HPDE6-E6E7 (cell line): ENCODE measurements around the gene PHKG2.
A peak's percentile ranks its signal among the peaks of the same experiment; 100 is the strongest.

Source experiments
- DNase-seq: peaks from one replicate; pipeline ENCODE4 v3.0.0; 2011; ENCODE audit warnings: missing footprints; ENCODE audit errors: extremely low spot score

Gene PHKG2

DNA sequence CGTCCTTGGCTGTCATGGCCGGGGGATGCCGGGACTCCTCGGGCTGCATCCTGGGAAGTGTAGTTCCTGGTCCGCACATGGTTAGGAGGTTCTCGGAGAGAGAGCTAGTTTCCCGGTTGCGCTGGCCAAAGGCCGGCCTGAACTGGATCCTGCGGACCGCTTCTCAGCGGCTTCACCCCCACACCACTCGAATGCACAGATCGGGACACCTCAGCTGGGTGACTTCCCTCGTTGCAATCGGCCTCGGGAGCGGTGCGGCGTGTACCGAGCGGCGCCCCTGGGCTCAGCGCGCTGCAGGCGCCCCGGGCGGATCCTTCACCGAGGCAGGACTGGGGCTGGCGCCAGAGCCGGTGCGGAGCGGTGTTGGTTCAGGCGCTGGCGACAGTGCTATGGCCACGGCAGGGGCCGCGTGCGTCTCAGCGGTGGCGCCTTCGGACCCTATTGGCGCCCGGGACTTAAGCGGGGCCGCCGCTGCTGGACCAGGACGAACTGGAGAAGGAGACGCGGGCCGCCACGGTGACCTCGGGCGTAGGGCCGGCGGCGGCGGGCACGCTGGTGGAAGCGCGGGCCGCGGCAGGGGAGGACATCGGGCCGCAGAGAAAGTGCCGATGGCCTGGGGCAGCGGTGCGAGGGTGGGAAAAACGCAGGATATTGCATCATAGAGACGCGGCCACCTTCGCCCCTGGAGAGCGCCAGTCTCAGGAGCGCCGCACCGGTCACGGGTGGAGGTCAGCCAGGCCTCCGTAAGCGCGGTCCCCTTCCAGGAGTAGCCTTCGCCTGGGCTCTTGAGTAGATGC is 27.4 kb downstream of the PHKG2 start:
- peak; percentile 91 for DNase-seq

DNA sequence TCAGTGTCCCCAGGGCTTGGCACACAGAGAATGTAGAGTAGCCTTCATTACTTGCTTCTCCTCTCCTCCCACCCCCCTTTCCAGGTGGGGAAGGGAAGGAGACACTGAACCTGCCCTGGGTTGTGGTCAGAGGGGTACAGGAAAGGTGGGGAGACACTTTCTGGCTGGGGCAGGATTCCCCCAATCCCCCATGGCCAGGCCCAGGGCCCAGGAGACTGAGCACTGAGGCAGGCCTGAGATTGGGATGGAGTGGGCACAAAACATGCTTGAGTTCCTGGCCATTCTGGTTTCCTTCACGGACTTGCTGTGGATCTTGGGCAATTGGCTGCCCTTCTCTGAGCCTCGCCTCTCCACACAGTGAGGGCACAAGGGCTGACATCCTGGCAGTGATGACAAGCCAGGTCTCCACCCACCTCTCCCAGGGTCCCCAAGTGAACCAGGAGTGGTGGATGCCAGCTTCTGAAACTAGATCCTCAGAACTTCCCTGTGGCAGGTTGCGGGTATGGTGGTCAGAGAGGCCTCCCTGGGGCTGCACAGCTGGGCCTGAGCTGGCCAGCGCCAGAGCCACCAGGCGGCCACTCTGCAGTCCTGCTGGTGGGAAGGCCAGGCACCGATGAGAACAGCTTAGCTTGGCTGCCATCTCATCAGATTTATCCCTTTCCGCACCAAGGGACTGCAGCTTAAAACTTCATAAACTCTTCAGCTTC is 29.5 kb downstream of the PHKG2 start:
- DNase-seq = no peak

DNA sequence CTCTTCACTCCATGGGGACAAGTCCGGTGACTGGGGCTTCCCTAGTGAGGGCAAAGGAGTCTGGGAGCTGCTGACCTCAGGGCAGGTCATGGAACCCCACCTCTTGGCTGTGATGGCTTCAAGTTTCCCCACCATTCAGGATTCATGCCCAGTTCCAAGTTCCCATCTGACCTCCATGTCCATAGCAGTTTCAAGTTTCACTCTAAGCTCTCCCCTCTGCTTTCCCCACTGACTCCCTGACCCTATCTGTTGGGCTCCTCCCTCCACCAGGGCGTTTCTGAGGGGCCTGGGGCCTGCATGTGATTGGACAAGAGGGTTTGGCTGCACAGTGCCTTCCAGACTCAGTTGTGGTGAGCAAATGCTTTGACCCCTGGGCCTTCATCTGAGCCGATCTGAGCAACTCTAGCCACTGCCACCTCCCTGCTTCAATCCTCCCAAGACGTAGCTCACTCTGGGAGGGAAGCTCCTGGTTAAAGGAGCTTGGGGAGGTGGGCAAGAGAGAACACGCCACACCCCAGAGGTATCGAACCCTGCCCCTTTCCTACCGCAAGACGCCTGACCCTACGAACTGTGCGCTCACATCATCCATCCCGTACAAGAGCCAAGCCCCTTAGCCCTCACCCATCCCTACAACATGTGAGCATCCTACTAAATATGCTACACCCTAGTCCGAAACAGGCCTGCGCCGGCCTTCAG is 30.5 kb downstream of the PHKG2 start:
- DNase-seq = no peak

DNA sequence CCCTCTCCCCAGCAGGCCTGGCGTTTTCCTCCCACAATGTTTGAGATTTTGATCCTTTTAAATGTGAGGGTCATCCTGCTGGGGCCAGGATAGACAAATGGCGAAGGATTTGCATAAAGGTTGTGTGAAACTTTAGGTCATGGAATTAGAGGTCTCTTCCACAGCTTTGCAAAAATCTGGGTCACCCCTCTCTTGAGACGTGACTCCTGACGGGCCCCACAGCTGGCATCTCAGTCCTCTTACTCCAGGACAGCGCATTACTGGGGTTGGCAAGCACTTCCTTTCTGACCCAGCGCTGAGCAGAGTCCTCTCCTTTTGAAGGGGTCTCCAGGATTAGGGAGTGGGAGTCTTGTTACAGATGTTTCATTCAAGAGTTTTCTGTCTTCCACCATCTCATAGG is 31.4 kb downstream of the PHKG2 start:
- DNase-seq = no peak

DNA sequence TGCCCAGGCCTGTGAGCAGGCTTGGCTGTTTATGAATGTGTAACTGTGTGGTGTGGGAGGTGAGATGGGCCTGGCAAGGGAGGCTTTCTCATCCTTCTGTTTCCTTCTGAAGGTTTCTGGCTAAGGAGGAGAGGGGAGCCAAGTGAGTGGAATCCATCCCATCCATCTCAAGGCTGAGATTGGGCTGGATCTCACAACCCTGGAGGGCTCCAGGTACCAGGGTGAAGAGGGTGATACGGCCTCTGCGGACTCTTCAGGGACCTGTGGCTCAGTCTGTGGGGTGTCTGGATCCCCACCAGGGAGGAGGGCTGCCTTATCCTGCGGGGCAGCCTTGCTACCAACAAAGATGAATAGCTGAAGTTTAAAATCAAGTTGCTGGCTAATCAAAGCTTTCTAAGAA is 31.8 kb downstream of the PHKG2 start:
- no peak for DNase-seq

DNA sequence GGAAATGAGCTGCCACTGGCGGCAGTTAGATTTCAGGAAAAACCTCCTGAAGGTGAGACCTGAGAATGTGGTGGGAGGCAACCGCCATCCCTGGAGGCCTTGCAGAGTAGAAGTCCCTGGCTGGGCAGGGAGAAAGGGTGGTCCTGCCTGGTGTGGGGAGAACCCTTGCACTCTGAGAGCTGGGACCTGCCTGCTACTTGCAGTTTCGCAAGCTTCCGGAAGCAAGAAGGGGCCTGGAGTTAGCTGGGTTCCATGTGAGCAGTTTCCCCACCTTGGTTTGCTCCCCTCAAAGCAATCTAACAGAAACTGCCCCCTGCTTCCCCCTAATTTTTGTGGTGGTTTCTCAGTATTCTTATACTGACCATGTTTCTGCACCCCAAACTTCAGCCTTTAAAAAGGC is 32.3 kb downstream of the PHKG2 start:
- DNase-seq = no peak

DNA sequence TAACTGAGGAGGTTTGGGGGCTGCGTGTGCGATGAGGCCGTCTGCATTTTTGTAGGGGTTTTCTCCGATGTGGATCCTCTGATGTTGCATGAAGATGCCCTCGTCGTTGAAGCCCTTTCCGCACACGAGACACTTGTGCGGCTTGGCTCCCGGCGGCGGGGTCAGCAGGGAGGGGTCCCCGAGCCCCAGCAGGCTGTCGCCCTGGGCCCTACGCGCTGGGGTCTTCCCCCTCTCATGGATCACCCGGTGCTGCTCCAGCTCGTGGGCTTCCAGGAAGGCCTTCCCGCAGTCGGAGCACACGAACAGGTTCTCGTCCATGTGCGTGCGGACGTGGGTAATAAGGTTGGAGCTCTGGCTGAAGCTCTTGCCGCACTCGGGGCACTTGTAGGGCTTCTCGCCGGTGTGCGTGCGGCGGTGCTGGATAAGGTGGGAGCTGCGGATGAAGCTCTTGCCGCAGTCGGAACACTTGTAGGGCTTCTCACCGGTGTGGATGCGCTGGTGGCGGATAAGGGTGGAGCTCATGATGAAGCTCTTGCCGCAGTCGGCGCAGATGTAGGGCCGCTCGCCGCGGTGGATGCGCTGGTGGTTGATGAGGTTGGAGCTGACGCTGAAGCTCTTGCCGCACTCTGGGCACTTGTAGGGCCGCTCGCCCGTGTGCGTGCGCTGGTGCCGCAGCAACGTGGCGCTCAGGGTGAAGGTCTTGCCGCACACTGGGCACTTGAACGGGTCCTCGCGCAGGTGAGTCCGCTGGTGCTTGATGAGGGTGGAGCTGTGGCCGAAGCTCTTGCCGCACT is 34.5 kb downstream of the PHKG2 start:
- no peak for DNase-seq

DNA sequence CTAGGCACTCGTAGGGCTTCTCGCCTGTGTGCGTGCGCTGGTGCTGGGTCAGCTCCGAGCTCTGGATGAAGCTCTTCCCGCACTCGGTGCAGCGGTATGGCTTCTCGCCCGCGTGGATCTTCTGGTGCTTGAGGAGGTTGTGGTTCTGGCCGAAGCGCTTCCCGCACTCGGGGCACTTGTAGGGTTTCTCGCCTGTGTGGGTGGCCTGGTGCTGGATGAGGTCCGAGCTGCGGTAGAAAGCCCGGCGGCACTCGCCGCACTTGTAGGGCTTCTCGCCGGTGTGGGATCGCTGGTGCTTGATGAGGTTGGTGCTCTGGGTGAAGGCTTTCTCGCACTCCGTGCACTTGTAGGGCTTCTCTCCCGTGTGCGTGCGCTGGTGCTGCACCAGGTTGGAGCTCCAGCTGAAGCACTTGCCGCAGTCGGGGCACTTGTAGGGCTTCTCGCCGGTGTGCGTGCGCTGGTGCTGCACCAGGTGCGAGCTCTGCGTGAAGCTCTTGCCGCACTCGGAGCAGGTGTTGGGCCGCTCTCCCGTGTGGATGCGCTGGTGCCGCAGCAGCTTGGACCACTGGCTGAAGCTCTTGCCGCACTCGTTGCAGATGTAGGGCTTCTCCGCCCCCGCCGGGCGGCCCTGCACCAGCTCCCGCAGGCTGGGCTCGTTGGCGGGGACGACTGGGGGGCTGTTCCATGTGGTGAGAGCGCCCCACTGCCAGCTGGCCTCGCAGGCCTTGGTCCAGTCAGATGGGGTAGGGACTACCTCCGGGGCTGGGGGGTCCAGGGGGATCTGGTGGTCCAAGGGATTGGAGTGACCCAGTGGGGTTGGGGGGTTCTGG is 35.3 kb downstream of the PHKG2 start:
- DNase-seq = no peak

DNA sequence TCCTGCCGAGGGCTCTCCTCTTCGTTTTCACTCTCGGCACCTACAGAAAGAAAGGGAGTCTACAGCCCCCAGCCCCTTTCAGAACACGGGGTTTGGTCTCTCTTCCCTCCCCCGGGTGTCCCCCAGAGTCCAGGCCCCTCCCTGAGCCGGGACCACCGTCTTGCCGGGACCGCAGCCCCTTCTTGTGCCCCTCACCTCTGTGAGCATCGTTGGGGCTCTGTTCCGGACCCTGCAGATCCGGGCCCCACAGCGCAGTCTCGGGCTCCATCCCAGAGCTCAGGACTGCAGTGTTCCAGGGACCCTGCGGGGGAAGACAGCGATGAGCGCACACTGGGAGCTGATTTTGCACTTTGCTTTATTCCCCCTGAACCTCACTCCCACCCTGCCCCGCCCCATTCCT is 36.0 kb downstream of the PHKG2 start:
- DNase-seq = no peak

DNA sequence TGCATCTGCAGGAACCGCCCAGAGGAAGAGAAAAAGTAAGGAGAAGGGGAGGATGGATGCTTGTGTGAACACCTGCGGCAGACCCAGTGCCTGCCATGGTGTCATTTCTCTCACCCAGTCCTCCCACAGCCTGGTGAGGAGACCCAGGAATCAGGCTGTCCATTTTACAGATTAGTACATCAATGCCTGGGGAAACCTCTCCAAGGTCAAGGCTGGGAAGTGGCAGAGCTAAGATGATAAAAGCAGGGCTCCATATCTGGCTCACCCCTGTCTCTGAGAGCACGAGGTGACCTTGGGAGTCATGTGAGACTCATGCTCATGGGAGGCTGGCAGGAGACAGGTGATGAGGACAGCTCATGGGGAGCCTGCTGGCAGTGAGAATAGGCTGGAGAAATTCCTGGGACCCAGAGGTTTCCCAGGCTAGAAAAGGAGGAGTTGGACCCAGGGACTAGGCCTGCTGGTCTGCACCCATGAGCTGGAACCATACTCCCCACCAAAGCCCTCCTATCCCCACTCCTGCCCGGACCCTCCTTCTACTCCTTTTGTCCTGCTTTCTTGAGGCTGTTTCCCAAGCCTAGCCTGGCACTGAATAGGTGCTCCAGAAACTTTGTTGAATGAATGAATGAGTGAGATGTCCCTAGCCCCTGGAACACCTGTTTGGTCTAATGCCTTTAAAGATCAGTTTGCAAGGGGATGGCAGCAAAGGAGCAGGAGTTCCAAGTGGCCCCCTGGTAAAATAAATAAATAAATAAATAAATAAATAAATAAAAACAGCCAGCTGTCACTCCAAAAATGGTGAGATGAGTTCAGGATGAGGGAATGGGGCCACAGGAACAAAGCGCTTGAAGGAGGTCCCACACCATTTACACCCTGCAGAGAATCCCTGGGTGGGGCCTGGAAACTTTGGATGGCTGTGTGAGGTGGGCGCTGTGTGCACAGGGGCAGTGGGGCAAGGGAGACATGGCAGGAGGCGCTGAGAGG is 37.2 kb downstream of the PHKG2 start:
- no peak for DNase-seq

DNA sequence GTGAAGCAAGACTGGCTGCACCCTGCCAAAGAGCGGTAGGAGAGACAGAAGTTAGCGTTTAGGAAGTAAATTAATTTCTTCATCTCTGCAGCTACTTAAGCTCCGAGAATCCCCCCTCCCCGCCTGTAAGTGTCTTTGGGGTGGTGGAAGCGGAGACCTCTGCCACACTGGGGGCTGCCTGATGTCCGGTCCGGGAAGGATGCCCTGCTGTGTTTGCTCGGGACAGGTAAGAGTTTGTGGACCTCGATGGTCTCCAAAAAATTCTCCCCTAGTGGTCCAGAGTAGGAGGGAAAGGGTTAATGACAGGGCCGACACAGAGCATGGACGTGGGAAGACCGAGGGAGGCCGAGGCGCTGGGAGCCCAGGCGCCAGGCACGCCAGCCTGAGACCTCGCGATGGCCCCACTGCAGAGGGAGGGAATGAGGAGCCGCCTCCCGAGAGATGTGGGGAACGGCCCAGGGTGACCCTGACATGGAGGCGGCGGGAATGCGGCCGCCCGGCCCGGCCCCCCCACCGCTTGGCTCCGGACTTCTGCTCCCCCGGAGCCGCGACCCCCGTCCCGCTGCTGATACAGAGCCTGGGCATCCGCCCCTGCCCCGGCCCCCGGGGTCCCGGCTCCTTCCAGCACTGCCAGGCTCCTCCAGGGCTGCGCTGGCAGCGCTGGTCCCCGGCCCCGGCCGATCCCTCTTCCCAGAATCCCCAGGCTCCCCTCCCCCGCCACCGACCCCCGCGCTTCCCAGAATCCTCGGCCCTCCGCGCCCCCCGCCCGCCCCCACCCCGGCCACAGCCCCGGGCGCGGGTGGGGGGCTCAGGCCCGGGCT is 38.1 kb downstream of the PHKG2 start:
- DNase-seq = peak; percentile 69

DNA sequence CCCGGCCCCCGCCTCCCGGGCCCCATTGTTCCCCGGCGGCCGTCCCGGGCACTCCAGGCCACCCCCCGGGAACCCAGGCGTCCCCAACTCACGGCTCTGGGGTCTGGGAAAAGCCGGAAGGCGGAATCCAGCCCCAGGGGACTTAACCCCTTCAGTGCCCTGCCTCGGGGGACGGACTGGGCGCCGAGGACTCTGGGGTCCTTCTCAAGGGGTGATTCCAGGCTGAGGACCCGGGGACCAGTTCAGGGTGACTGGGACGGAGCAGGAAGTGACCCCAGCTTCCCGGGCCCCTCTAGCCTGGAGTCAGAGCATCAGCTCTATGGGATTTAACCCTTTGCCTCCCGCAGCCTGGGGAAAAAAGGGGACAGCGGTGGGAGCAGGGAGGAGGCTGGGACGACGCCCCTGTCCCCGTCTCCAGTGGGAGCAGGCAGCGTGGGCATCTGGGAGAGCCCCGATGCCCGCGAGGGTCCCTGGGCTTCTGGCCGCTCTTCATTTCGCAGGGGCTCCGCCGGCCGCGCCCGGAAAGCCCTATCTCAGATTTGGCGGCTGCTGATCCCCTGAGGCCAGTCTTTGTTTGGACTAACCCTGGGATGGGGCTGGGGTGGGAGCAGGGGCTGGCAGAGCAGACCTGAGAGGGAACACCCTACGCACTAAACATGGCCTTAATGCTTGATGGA is 38.8 kb downstream of the PHKG2 start, which contains the start of gene ZNF629:
Gene ZNF629 (minus strand): TSS at position 270 of the 677 bp plus-strand sequence. CDS start 2,723 bp downstream, outside the sequence.
- no peak for DNase-seq

DNA sequence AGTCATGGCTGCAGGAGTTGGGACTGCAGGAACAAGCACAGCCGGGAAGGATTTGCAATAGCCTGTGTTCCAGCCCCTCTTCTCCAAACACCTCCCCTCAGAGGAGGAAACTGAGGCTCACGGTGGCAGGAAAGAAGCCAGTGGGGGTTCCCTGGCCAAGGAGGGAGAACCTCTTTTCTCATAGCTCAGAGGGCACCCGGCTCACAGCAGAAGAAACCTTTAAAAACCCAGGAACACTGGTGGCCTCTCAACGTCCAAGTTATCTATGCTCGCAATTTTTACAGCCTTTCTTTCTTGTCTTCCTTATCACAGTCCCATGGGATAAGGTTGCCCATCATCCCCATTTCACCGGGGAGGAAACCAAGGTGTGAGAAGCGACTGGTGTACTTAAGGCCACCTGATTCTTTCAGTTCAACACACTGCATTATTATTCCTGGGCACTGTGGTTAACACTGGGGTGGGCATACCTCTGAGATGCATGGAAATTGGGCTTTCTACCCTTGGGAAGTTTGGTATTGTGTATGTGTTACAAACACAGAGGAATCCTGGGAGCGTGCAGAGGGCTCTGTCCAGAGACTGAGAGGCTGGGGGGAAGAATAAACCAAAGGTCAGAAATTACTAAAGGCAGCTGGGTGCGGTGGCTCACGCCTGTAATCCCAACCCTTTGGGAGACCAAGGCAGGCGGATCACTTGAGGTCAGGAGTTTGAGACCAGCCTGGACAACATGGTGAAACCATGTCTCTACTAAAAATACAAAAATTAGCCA is 39.6 kb downstream of the PHKG2 start:
- no peak for DNase-seq

DNA sequence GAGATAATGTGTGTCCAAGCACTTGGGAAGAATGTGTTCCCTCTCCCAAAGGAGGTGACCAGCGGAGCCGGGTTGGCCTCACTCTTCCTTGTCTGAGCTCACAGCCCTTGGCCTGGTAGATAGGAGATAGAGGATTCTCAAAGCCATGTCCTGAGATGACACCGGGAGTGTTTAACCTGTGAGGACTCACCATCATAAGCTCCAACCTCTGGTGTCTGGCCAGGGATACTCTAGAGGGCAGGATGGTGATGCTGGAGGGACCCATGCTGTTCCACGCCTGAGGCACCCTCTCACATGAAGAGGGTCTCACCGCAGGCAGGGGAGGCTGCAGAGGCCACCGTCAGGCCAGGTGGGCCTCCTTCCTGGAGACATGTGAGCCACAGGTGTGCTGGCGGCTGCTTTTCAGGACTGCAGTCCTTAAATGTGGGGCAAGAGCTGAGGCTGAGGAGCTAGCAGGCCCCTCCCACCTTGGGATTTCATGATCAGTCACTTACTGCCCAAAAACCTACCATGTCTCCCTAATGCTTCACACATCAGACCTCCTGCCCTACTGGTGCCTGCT is 45.4 kb downstream of the PHKG2 start:
- no peak for DNase-seq

DNA sequence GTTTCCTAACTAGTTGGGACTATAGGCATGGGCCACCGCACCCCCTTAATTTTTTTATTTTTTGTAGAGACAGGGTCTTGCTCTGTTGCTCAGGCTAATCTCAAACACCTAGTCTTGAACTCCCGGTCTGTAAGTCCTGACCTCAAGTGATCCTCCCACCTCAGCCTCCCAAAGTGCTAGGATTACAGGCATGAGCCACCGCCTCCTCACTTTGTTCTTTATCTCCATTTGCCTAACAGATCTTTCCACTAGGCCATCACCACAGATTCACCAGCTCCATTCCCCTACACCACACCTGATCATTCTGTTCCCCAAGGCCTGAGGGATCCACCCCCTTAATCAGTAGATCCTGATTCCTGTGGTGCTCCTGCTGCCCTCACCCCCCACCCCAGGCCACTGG is 46.4 kb downstream of the PHKG2 start:
- no peak for DNase-seq

DNA sequence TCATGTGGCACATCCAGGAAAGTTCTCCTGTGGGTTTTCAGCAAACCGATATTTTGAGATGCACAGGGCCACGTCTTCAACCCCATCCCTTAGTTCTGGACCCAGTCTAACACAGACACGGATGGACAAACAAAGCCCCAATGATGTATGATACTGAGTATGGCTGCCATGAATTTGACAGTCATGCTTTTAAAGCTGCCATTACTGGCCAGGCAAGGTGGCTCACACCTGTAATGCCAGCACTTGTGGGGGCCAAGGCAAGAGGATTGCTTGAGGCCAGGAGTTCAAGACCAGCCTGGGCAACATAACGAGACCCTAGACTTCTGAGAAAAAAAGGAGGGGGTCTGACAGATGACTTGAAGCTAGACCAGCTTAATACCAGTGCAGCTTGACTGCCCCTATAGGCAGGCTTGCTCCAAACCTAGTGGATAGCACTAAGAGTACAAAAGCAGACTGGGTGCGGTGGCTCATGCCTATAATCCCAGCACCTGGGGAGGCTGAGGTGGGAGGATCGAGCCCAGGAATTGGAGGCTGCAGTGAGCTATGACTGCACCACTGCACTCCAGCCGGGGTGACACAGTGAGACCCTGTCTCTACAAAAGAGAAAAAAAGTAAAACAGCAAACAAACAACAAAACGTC is 49.6 kb downstream of the PHKG2 start:
- DNase-seq = no peak
